HepG2 (cell line): ENCODE measurements around the gene LINC00632.

Experiments
- CC2D1A ChIP-seq: sonication (generic); formaldehyde crosslinking; IDR thresholded peaks from 2 replicates; pipeline ENCODE4 v1.8.1; 2023; ENCODE audit warnings: mild to moderate bottlenecking, missing genetic modification reagents
- CTCF ChIP-seq: sonication (generic); formaldehyde crosslinking; IDR thresholded peaks from 2 replicates; pipeline ENCODE4 v1.5.0; 2020; ENCODE audit warnings: mild to moderate bottlenecking, missing genetic modification reagents, moderate library complexity
- ETS1 ChIP-seq: sonication (generic); formaldehyde crosslinking; IDR thresholded peaks from 2 replicates; pipeline ENCODE4 v1.4.0; 2020; ENCODE audit warnings: missing genetic modification reagents
- HMGXB4 ChIP-seq, 2 experiments: sonication (generic) in 1 of 2; formaldehyde crosslinking in 1 of 2; IDR thresholded peaks; 2 replicates each; pipeline versions ENCODE4 v1.4.0 to v1.6.1; 2018 to 2020; ENCODE audit warnings: missing genetic modification reagents in 2 of 2, borderline replicate concordance in 1 of 2, low read depth in 1 of 2, mild to moderate bottlenecking in 1 of 2, missing biosample characterization in 1 of 2
- MED1 ChIP-seq: sonication (generic); formaldehyde crosslinking; IDR thresholded peaks from 2 replicates; pipeline ENCODE4 v1.4.0; 2020; ENCODE audit warnings: missing genetic modification reagents
- MTA1 ChIP-seq: sonication (generic); formaldehyde crosslinking; IDR thresholded peaks from 2 replicates; pipeline ENCODE4 v1.4.0; 2020; ENCODE audit warnings: missing genetic modification reagents, mild to moderate bottlenecking, borderline replicate concordance
- PLSCR1 ChIP-seq: sonication (generic); formaldehyde crosslinking; IDR thresholded peaks from 2 replicates; pipeline ENCODE4 v1.5.0; 2020; ENCODE audit warnings: missing genetic modification reagents, mild to moderate bottlenecking, borderline replicate concordance
- POLR2AphosphoS5 ChIP-seq: IDR thresholded peaks from 2 replicates; pipeline ENCODE4 v1.6.1; 2012; ENCODE audit warnings: low read depth, low read length
- RAD21 ChIP-seq: fragments of 450-650 bp; formaldehyde crosslinking; IDR thresholded peaks from 2 replicates; pipeline ENCODE4 v1.5.0; 2020; ENCODE audit warnings: mild to moderate bottlenecking
- USF2 ChIP-seq, 2 experiments: sonication (generic) in 1 of 2; formaldehyde crosslinking in 1 of 2; IDR thresholded peaks; 2 replicates each; pipeline versions ENCODE4 v1.5.1 to v1.6.1; 2011 to 2020; ENCODE audit warnings: borderline replicate concordance in 1 of 2, low read depth in 1 of 2, low read length in 1 of 2, mild to moderate bottlenecking in 1 of 2, missing genetic modification reagents in 1 of 2, moderate library complexity in 1 of 2
- ZNF264 ChIP-seq: sonication (generic); formaldehyde crosslinking; IDR thresholded peaks from 2 replicates; pipeline ENCODE4 v1.4.0; 2020; ENCODE audit warnings: missing genetic modification reagents
- ZNF740 ChIP-seq: sonication (generic); formaldehyde crosslinking; IDR thresholded peaks from 2 replicates; pipeline ENCODE4 v1.4.0; 2020; ENCODE audit warnings: missing genetic modification reagents
- ZSCAN9 ChIP-seq: IDR thresholded peaks from 2 replicates; pipeline ENCODE4 v1.6.1; 2016; ENCODE audit warnings: borderline replicate concordance

GRCh38 chrX:140765043-140765784 is 55.7 kb downstream of the LINC00632 start:
- TF ChIP-seq RAD21 = no peak
- TF ChIP-seq CC2D1A (CRISPR knock-in tag) = no peak
- no peak for TF ChIP-seq ZNF740
- TF ChIP-seq ZSCAN9 = no peak
- no peak for TF ChIP-seq ZNF264
- no peak for TF ChIP-seq MTA1 (CRISPR knock-in tag)
- TF ChIP-seq POLR2AphosphoS5 = no peak
- no peak for TF ChIP-seq MED1 (CRISPR knock-in tag)
- no peak for TF ChIP-seq CTCF (CRISPR knock-in tag)
- TF ChIP-seq HMGXB4 (CRISPR knock-in tag; IDR thresholded peaks at IDR 0.05; ENCODE audit: borderline replicate concordance in 1 of 2, low read depth in 1 of 2) = no peak
- TF ChIP-seq PLSCR1 (CRISPR knock-in tag) = no peak
- no peak for TF ChIP-seq USF2 (IDR thresholded peaks at IDR 0.05; ENCODE audit: low read depth, low read length)
- TF ChIP-seq USF2 (CRISPR knock-in tag; IDR thresholded peaks at IDR 0.05; ENCODE audit: borderline replicate concordance) = no peak
- TF ChIP-seq ETS1 (CRISPR knock-in tag) = no peak
